K562 (cell line): ENCODE data around the gene MPZL1.

ENCODE experiments used
- CTCF ChIP-seq, 3 experiments: IDR thresholded peaks in 2 of 3; conservative IDR thresholded peaks in 1 of 3; 2 replicates each; pipeline ENCODE4 v1.5.1; 2011 to 2012; ENCODE audit warnings: low read length in 3 of 3, mild to moderate bottlenecking in 3 of 3, control low read depth in 2 of 3, improper control_type of control experiment in 1 of 3, inconsistent platforms in 1 of 3, low read depth in 1 of 3, mixed read lengths in 1 of 3, moderate library complexity in 1 of 3; ENCODE audit not compliant: insufficient read depth in 2 of 3
- NR3C1 ChIP-seq: sonication (generic); formaldehyde crosslinking; IDR thresholded peaks from 2 replicates; pipeline ENCODE4 v1.8.1; 2022; ENCODE audit warnings: missing genetic modification reagents
- PHF20 ChIP-seq: fragments of 450-650 bp; IDR thresholded peaks from 2 replicates; pipeline ENCODE4 v1.6.1; 2018; ENCODE audit not compliant: partially characterized antibody

- TF ChIP-seq NR3C1 (CRISPR knock-in tag), result no peak
- TF ChIP-seq PHF20, result no peak
- TF ChIP-seq CTCF (IDR thresholded peaks at IDR 0.05 in 2 of 3, conservative IDR thresholded peaks at IDR 0.05 in 1 of 3; ENCODE audit: insufficient read depth in 2 of 3, low read depth in 1 of 3, low read length in 3 of 3), result no peak
These were observed 108.1 kb downstream of the MPZL1 start for GRCh38 chr1:167829868-167830267.
